HCT116 (cell line): ENCODE results near the gene RNPEP. TPM values are rescaled to one million over a fixed set of nuclear protein-coding genes. Genes with fewer than 3 reads are reported as not detected.

Source experiments
- ATAC-seq: fragments of 200-7000 bp; cut with Tn5 transposase; 2 replicates; pipeline ENCODE4 v1.9.1; 2020; ENCODE audit warnings: mild to moderate bottlenecking, moderate library complexity
- BruUV-seq: library from RNA; stranded (reverse); fragments of 400-500 nt; replicated peaks from 2 replicates; lab custom pipeline; 2021; lab: Mats Ljungman, UMichigan
- CTCF ChIA-PET: fragments of 300-600 bp; sonication (Branson Sonifier 250); formaldehyde crosslinking; loops from one replicate; lab custom pipeline; 2021; ENCODE audit warnings: antibody characterized with exemption; lab: Charles Lee
- POLR2A ChIA-PET: fragments of 300-600, 350-600 bp; sonication (Branson Sonifier 250); formaldehyde crosslinking; loops from one replicate; lab custom pipeline; 2021; ENCODE audit warnings: antibody characterized with exemption; lab: Charles Lee
- RAD21 ChIA-PET, 2 experiments: fragments of 300-600 bp; sonication (Branson Sonifier 250); formaldehyde crosslinking; loops; one replicate each; lab custom pipeline; 2023; ENCODE audit warnings: low total read pairs in 2 of 2; ENCODE audit not compliant: uncharacterized antibody in 2 of 2, unreplicated experiment in 2 of 2, low non-redundant PET in 1 of 2; lab: Charles Lee
- DNase-seq: peaks from one replicate; pipeline ENCODE4 v3.0.0-alpha.2; 2010; ENCODE audit warnings: low read depth, low spot score
- H2AFZ ChIP-seq: fragments of 200-600 bp; shearing (Covaris generic), sonication (generic); 2 replicates; pipeline ENCODE4 v1.6.1; 2017; ENCODE audit warnings: low read depth, mixed run types, mixed read lengths, antibody characterized with exemption, low read length; ENCODE audit not compliant: poor library complexity, severe bottlenecking
- H3K27ac ChIP-seq: 2 replicates; pipeline ENCODE4 v1.5.1; 2012; ENCODE audit warnings: low read depth, low read length
- H3K27me3 ChIP-seq: fragments of 200-600 bp; sonication (generic); 2 replicates; pipeline ENCODE4 v1.6.1; 2016; ENCODE audit warnings: mixed run types, low read length, mixed read lengths; ENCODE audit not compliant: insufficient read depth
- H3K36me3 ChIP-seq, 2 experiments: fragments of 200-500 bp in 1 of 2; fragments of 200-600 bp in 1 of 2; sonication (Bioruptor generic) in 1 of 2; sonication (generic) in 1 of 2; 2 replicates each; pipeline versions ENCODE4 v1.5.1 to v1.6.1; 2014 to 2016; ENCODE audit warnings: low read length in 2 of 2, inconsistent platforms in 1 of 2, mixed read lengths in 1 of 2, mixed run types in 1 of 2; ENCODE audit not compliant: insufficient read depth in 2 of 2, control insufficient read depth in 1 of 2
- H3K4me1 ChIP-seq, 2 experiments: fragments of 200-600 bp in 1 of 2; sonication (generic) in 1 of 2; 2 replicates each; pipeline versions ENCODE4 v1.5.1 to v1.6.1; 2012 to 2017; ENCODE audit warnings: low read length in 2 of 2, inconsistent platforms in 1 of 2, mild to moderate bottlenecking in 1 of 2, mixed read lengths in 1 of 2, mixed run types in 1 of 2, moderate library complexity in 1 of 2; ENCODE audit not compliant: insufficient read depth in 2 of 2, control insufficient read depth in 1 of 2
- H3K4me2 ChIP-seq: fragments of 200-600 bp; sonication (generic); 2 replicates; pipeline ENCODE4 v1.6.1; 2017; ENCODE audit warnings: mixed run types, low read length, mixed read lengths
- H3K4me3 ChIP-seq, 2 experiments: fragments of 200-600 bp in 1 of 2; sonication (generic) in 1 of 2; replicated peaks in 1 of 2; 2 replicates each; pipeline ENCODE4 v1.5.1; 2011 to 2016; ENCODE audit warnings: low read length in 2 of 2, control low read depth in 1 of 2, low read depth in 1 of 2, mild to moderate bottlenecking in 1 of 2, mixed read lengths in 1 of 2, mixed run types in 1 of 2
- H3K79me2 ChIP-seq: fragments of 200-600 bp; sonication (generic); 2 replicates; pipeline ENCODE4 v1.6.1; 2017; ENCODE audit warnings: mild to moderate bottlenecking, mixed run types, low read length, moderate library complexity, mixed read lengths; ENCODE audit not compliant: insufficient read depth
- H3K9ac ChIP-seq: fragments of 200-600 bp; sonication (generic); 2 replicates; pipeline ENCODE4 v1.6.1; 2016; ENCODE audit warnings: low read length, mixed read lengths
- H3K9me2 ChIP-seq: fragments of 200-600 bp; sonication (generic), shearing (Covaris generic); 2 replicates; pipeline ENCODE4 v1.6.1; 2017; ENCODE audit warnings: mixed run types, mild to moderate bottlenecking, moderate library complexity; ENCODE audit not compliant: insufficient read depth
- H3K9me3 ChIP-seq, 2 experiments: fragments of 200-500 bp in 1 of 2; fragments of 200-600 bp in 1 of 2; sonication (Bioruptor generic) in 1 of 2; sonication (generic) in 1 of 2; 2 replicates each; pipeline ENCODE4 v1.6.1; 2014 to 2017; ENCODE audit warnings: low read length in 2 of 2, mixed read lengths in 2 of 2, inconsistent platforms in 1 of 2, low read depth in 1 of 2, mild to moderate bottlenecking in 1 of 2, mixed run types in 1 of 2, moderate library complexity in 1 of 2; ENCODE audit not compliant: control insufficient read depth in 1 of 2, insufficient read depth in 1 of 2
- H4K20me1 ChIP-seq: fragments of 200-600 bp; sonication (generic), shearing (Covaris generic); 2 replicates; pipeline ENCODE4 v1.6.1; 2017; ENCODE audit warnings: mixed run types, mild to moderate bottlenecking, moderate library complexity; ENCODE audit not compliant: insufficient read depth
- ATF3 ChIP-seq: IDR thresholded peaks from 2 replicates; pipeline ENCODE4 v1.6.1; 2012
- CTCF ChIP-seq, 3 experiments: fragments of 200-600 bp in 1 of 3; sonication (generic) in 1 of 3; IDR thresholded peaks in 2 of 3; conservative IDR thresholded peaks in 1 of 3; 2 replicates each; pipeline ENCODE4 v1.5.1; 2012 to 2017; ENCODE audit warnings: low read depth in 2 of 3, low read length in 2 of 3, antibody characterized with exemption in 1 of 3, borderline replicate concordance in 1 of 3, control low read depth in 1 of 3, mild to moderate bottlenecking in 1 of 3, mixed read lengths in 1 of 3, mixed run types in 1 of 3, moderate library complexity in 1 of 3; ENCODE audit not compliant: insufficient read depth in 1 of 3
- EGR1 ChIP-seq: IDR thresholded peaks from 2 replicates; pipeline ENCODE4 v1.6.1; 2012; ENCODE audit warnings: low read depth
- ELF1 ChIP-seq: IDR thresholded peaks from 2 replicates; pipeline ENCODE4 v1.6.1; 2012; ENCODE audit warnings: low read depth, borderline replicate concordance
- FOSL1 ChIP-seq: IDR thresholded peaks from 2 replicates; pipeline ENCODE4 v1.6.1; 2012; ENCODE audit warnings: low read depth
- MAX ChIP-seq: IDR thresholded peaks from 2 replicates; pipeline ENCODE4 v1.6.1; 2012
- POLR2AphosphoS5 ChIP-seq: IDR thresholded peaks from 2 replicates; pipeline ENCODE4 v1.6.1; 2011; ENCODE audit warnings: mild to moderate bottlenecking, low read depth, low read length, moderate library complexity
- RAD21 ChIP-seq: IDR thresholded peaks from 2 replicates; pipeline ENCODE4 v1.6.1; 2012; ENCODE audit warnings: low read depth, mild to moderate bottlenecking
- SRF ChIP-seq: IDR thresholded peaks from 2 replicates; pipeline ENCODE4 v1.6.1; 2012; ENCODE audit warnings: low read depth
- TCF7L2 ChIP-seq: IDR thresholded peaks from 2 replicates; pipeline ENCODE4 v1.7.0; 2011; ENCODE audit warnings: borderline replicate concordance, inconsistent platforms; ENCODE audit not compliant: insufficient read depth, insufficient read length; ENCODE audit errors: extremely low read depth
- ZNF274 ChIP-seq: fragments of 200-500 bp; sonication (Bioruptor generic); IDR thresholded peaks from 2 replicates; pipeline ENCODE4 v1.6.1; 2014; ENCODE audit warnings: mild to moderate bottlenecking, low read depth, low read length, inconsistent platforms
- intact Hi-C: fragments of 100-400 bp; cut with micrococcal nuclease; formaldehyde crosslinking; loops from 2 replicates; pipeline ENCODE4 v1.10.0; 2022
- total RNA-seq: library from RNA; stranded (reverse); gene quantifications from one replicate; pipeline ENCODE4 v1.2.1, GENCODE V29; 2021; ENCODE audit not compliant: unreplicated experiment

The RNPEP gene
- total RNA-seq, 1 experiment from 2014 or later: 85.9 TPM

- Histone ChIP-seq H3K27me3 (no peaks in the 10 kb centered on the region), H3K4me3 (no peak overlapping the region), H3K9me3 (no peaks in the 10 kb centered on the region), H3K9me2 (no peaks in the 10 kb centered on the region), H3K4me1 (peaks cover 22 to 27% of the 10 kb centered on the region in 2 experiments), H3K9ac (no peak overlapping the region), H3K79me2 (no peaks in the 10 kb centered on the region), H4K20me1 (no peaks in the 10 kb centered on the region), H3K4me2 (no peak overlapping the region), H2AFZ (no peak overlapping the region), H3K27ac (no peak overlapping the region), H3K36me3 (peaks cover 30 to 52% of the 10 kb centered on the region in 2 experiments; a peak in 3 of 4 replicates)
- DNase-seq: no peak
- no TSS peak for BruUV-seq
- ChIA-PET POLR2A (no interaction called here), RAD21 (no interaction called here), CTCF (interaction anchor here (0.7 to 1.3 kb wide), 2 partner anchors 21 to 118 kb away, joined by 3 to 5 read pairs; no protein-coding TSS in a partner anchor)
- TF ChIP-seq SRF (no peak), POLR2AphosphoS5 (no peak), EGR1 (no peak), TCF7L2 (no peak), CTCF (IDR thresholded peaks at IDR 0.05 in 2 of 3, conservative IDR thresholded peaks at IDR 0.05 in 1 of 3; ENCODE audit: borderline replicate concordance in 1 of 3, insufficient read depth in 1 of 3, low read depth in 2 of 3, low read length in 2 of 3) (0 out of 6 replicates have a peak, but pooled peaks of 1 of the 3 experiments have one; percentile 11)
- intact Hi-C loops: no loop called here
- no peak for ATAC-seq
Observed at GRCh38 chr1:202002507-202002906, 20.1 kb downstream of the RNPEP start.

- BruUV-seq: no TSS peak
- H3K4me3 ChIP-seq: no peak overlapping the region
- H3K9ac ChIP-seq: no peak overlapping the region
- no peak overlapping the region for H3K4me2 ChIP-seq
- intact Hi-C loops: no loop called here
- ChIA-PET RAD21 (no interaction called here), POLR2A (no interaction called here), CTCF (interaction anchor here (0.6 to 7.1 kb wide), 2 partner anchors 111 to 116 kb away, joined by 3 to 106 read pairs; partner anchors contain the start of gene GPR37L1)
- H3K9me2 ChIP-seq: no peaks in the 10 kb centered on the region
- H3K4me1 ChIP-seq: peaks cover 38 to 49% of the 10 kb centered on the region in 2 experiments
- H3K9me3 ChIP-seq: no peaks in the 10 kb centered on the region
- DNase-seq (no peak), ATAC-seq (no peak)
- H2AFZ ChIP-seq: no peak overlapping the region
- H4K20me1 ChIP-seq: no peaks in the 10 kb centered on the region
- no peaks in the 10 kb centered on the region for H3K27me3 ChIP-seq
- H3K79me2 ChIP-seq: no peaks in the 10 kb centered on the region
- H3K36me3 ChIP-seq: peaks cover 21 to 44% of the 10 kb centered on the region in 2 experiments; a peak in 3 of 4 replicates
- H3K27ac ChIP-seq: no peak overlapping the region; the same call in 1 of the 2 replicates
- no peak for TF ChIP-seq MAX
- no peak for TF ChIP-seq ZNF274
- TF ChIP-seq FOSL1: no peak
- TF ChIP-seq SRF: no peak
- TF ChIP-seq POLR2AphosphoS5: no peak
- no peak for TF ChIP-seq ELF1
- TF ChIP-seq TCF7L2: no peak
- no peak for TF ChIP-seq RAD21
- no peak for TF ChIP-seq ATF3
- no peak for TF ChIP-seq CTCF (IDR thresholded peaks at IDR 0.05 in 2 of 3, conservative IDR thresholded peaks at IDR 0.05 in 1 of 3; ENCODE audit: borderline replicate concordance in 1 of 3, insufficient read depth in 1 of 3, low read depth in 2 of 3, low read length in 2 of 3)
Observed at GRCh38 chr1:202004711-202005110, 22.3 kb downstream of the RNPEP start.
